ENCODE measurements around the gene TNFAIP3.
A peak's percentile ranks its signal among the peaks of the same experiment; 100 is the strongest.
"Not testable (repeated sequence)": the region's sequence is repeated elsewhere in the genome, so short reads cannot be mapped to it uniquely, and the experiment has no call there.

Gene TNFAIP3

GRCh38 chr6:137877113-137877512 is 10.1 kb downstream of the TNFAIP3 start:
- H3K9me3 Mint-ChIP-seq, result no peaks in the 10 kb centered on the region
- ATAC-seq (no peak), DNase-seq (ENCODE audit: low spot score in 2 of 2) (no peak)
- H3K27ac Mint-ChIP-seq, result peak overlapping the region; percentile 93
- H3K4me1 Mint-ChIP-seq, result peaks cover 69% of the 10 kb centered on the region
- H3K4me3 Mint-ChIP-seq, result peak overlapping the region; percentile 83
- H3K36me3 Mint-ChIP-seq, result peaks cover 100% of the 10 kb centered on the region

GRCh38 chr6:137877606-137878005 is 10.5 kb downstream of the TNFAIP3 start:
- Mint-ChIP-seq H3K27ac (peak overlapping the region; percentile 93), H3K4me1 (peaks cover 69% of the 10 kb centered on the region), H3K36me3 (peaks cover 100% of the 10 kb centered on the region), H3K9me3 (no peaks in the 10 kb centered on the region), H3K4me3 (peak overlapping the region; percentile 83)
- ATAC-seq (no peak), DNase-seq (ENCODE audit: low spot score in 2 of 2) (no peak)

- H3K4me3 Mint-ChIP-seq, result peak overlapping the region; percentile 83
- DNase-seq (ENCODE audit: low spot score in 2 of 2) (no peak), ATAC-seq (no peak)
- H3K9me3 Mint-ChIP-seq, result no peaks in the 10 kb centered on the region
- peaks cover 69% of the 10 kb centered on the region for H3K4me1 Mint-ChIP-seq
- H3K27ac Mint-ChIP-seq, result peak overlapping the region; percentile 93
- H3K36me3 Mint-ChIP-seq, result peaks cover 100% of the 10 kb centered on the region
Observed at GRCh38 chr6:137878029-137878428, 11.0 kb downstream of the TNFAIP3 start.

GRCh38 chr6:137878486-137879285 is 11.6 kb downstream of the TNFAIP3 start:
- Mint-ChIP-seq H3K4me3 (peak overlapping the region; percentile 83), H3K4me1 (peaks cover 75% of the 10 kb centered on the region), H3K9me3 (no peaks in the 10 kb centered on the region), H3K36me3 (peaks cover 100% of the 10 kb centered on the region), H3K27ac (peak overlapping the region; percentile 93)
- DNase-seq (ENCODE audit: low spot score in 2 of 2), result no peak
- ATAC-seq, result no peak

GRCh38 chr6:137879299-137879698 is 12.2 kb downstream of the TNFAIP3 start:
- DNase-seq (ENCODE audit: low spot score in 2 of 2), result no peak
- Mint-ChIP-seq H3K4me1 (peaks cover 80% of the 10 kb centered on the region), H3K9me3 (no peaks in the 10 kb centered on the region), H3K27ac (peak overlapping the region; percentile 93), H3K36me3 (peaks cover 100% of the 10 kb centered on the region), H3K4me3 (peak overlapping the region; percentile 83)
- ATAC-seq, result no peak

- peak overlapping the region; percentile 83 for H3K4me3 Mint-ChIP-seq
Observed at GRCh38 chr6:137879885-137880745, 13.1 kb downstream of the TNFAIP3 start.

GRCh38 chr6:137880746-137881521 is 13.9 kb downstream of the TNFAIP3 start:
- ATAC-seq (peak; percentile 24), DNase-seq (ENCODE audit: low spot score in 2 of 2) (no peak)
- peaks cover 64% of the 10 kb centered on the region for H3K4me1 Mint-ChIP-seq
- no peaks in the 10 kb centered on the region for H3K9me3 Mint-ChIP-seq
- peak overlapping the region; percentile 83 for H3K4me3 Mint-ChIP-seq
- H3K36me3 Mint-ChIP-seq, result peaks cover 100% of the 10 kb centered on the region
- peak overlapping the region; percentile 93 for H3K27ac Mint-ChIP-seq

More at GRCh38 chr6:137879885-137880745, 13.1 kb downstream of the TNFAIP3 start:
- H3K9me3 Mint-ChIP-seq, result no peaks in the 10 kb centered on the region
- ATAC-seq (no peak), DNase-seq (ENCODE audit: low spot score in 2 of 2) (no peak)
- peaks cover 73% of the 10 kb centered on the region for H3K4me1 Mint-ChIP-seq
- peak overlapping the region; percentile 93 for H3K27ac Mint-ChIP-seq
- H3K36me3 Mint-ChIP-seq, result peaks cover 100% of the 10 kb centered on the region

GRCh38 chr6:137881522-137881886 is 14.4 kb downstream of the TNFAIP3 start:
- Mint-ChIP-seq H3K4me1 (peaks cover 64% of the 10 kb centered on the region), H3K27ac (peak overlapping the region; percentile 93), H3K36me3 (peaks cover 95% of the 10 kb centered on the region), H3K4me3 (peak overlapping the region; percentile 83), H3K9me3 (no peaks in the 10 kb centered on the region)
- DNase-seq (ENCODE audit: low spot score in 2 of 2) (no peak), ATAC-seq (peak; percentile 6)

- H3K36me3 Mint-ChIP-seq, result peaks cover 86% of the 10 kb centered on the region
- peak; percentile 59 for ATAC-seq
- H3K4me3 Mint-ChIP-seq, result no peak overlapping the region
- DNase-seq (ENCODE audit: low spot score in 2 of 2), result no peak
- peak overlapping the region; percentile 93 for H3K27ac Mint-ChIP-seq
- peaks cover 66% of the 10 kb centered on the region for H3K4me1 Mint-ChIP-seq
- no peaks in the 10 kb centered on the region for H3K9me3 Mint-ChIP-seq
Observed at GRCh38 chr6:137882225-137882961, 15.3 kb downstream of the TNFAIP3 start.

- no peak overlapping the region for H3K4me3 Mint-ChIP-seq
- peaks cover 4% of the 10 kb centered on the region for H3K9me3 Mint-ChIP-seq
- peaks cover 74% of the 10 kb centered on the region for H3K36me3 Mint-ChIP-seq
- peak; percentile 58 for ATAC-seq
- DNase-seq (ENCODE audit: low spot score in 2 of 2), result no peak
- peaks cover 60% of the 10 kb centered on the region for H3K4me1 Mint-ChIP-seq
- peak overlapping the region; percentile 93 for H3K27ac Mint-ChIP-seq
Observed at GRCh38 chr6:137883400-137884148, 16.5 kb downstream of the TNFAIP3 start.

- ATAC-seq (no peak), DNase-seq (ENCODE audit: low spot score in 2 of 2) (no peak)
- Mint-ChIP-seq H3K4me1 (peaks cover 55% of the 10 kb centered on the region), H3K4me3 (no peak overlapping the region), H3K9me3 (peaks cover 9% of the 10 kb centered on the region), H3K27ac (peak overlapping the region; percentile 93), H3K36me3 (peaks cover 66% of the 10 kb centered on the region)
Observed at GRCh38 chr6:137884149-137884909, 17.3 kb downstream of the TNFAIP3 start.

GRCh38 chr6:137884910-137885229 is 17.8 kb downstream of the TNFAIP3 start:
- H3K27ac Mint-ChIP-seq, result peak overlapping the region; percentile 93
- not testable (repeated sequence) for ATAC-seq; DNase-seq (ENCODE audit: low spot score in 2 of 2); H3K9me3 Mint-ChIP-seq; H3K4me3 Mint-ChIP-seq
- H3K36me3 Mint-ChIP-seq, result peaks cover 61% of the 10 kb centered on the region
- H3K4me1 Mint-ChIP-seq, result peaks cover 49% of the 10 kb centered on the region

- not testable (repeated sequence) for H3K9me3 Mint-ChIP-seq; H3K4me3 Mint-ChIP-seq; ATAC-seq; DNase-seq (ENCODE audit: low spot score in 2 of 2)
- Mint-ChIP-seq H3K27ac (peak overlapping the region; percentile 93), H3K36me3 (peaks cover 47% of the 10 kb centered on the region), H3K4me1 (peaks cover 39% of the 10 kb centered on the region)
Observed at GRCh38 chr6:137886226-137886625, 19.2 kb downstream of the TNFAIP3 start.
